Measurements from ENCODE around the gene TBR1. TPM values are rescaled to one million over a fixed set of nuclear protein-coding genes. Genes with fewer than 3 reads are reported as not detected.

TBR1 gene
- total and polyA plus RNA-seq, 4 donors: under 0.01 TPM; not detected in 3

GRCh38 chr2:161400076-161400475 is 16.0 kb upstream of the TBR1 start:
- 97% methylated on average over 2 of the region's 2 CpGs for WGBS
- TF ChIP-seq TAF1 (conservative IDR thresholded peaks at IDR 0.05): no peak
- Histone ChIP-seq H3K36me3 (ENCODE audit: control insufficient read depth in 4 of 4, insufficient read depth in 3 of 4, low read depth in 1 of 4, low read length in 3 of 4) (peaks cover 0 to 20% (median 17%) of the 10 kb centered on the region in 4 donors), H3K9me3 (ENCODE audit: control insufficient read depth in 4 of 4, low read length in 3 of 4) (no peaks in the 10 kb centered on the region), H3K4me3 (ENCODE audit: low read depth in 1 of 3, low read length in 3 of 3) (no peak overlapping the region), H3K27ac (ENCODE audit: low read depth in 1 of 2, low read length in 2 of 2) (no peak overlapping the region), H3K9ac (ENCODE audit: low read depth in 1 of 2, low read length in 2 of 2) (no peak overlapping the region), H3K4me1 (ENCODE audit: control insufficient read depth in 4 of 4, insufficient read depth in 4 of 4, low read length in 3 of 4) (no peaks in the 10 kb centered on the region), H3K27me3 (ENCODE audit: control insufficient read depth in 4 of 4, insufficient read depth in 4 of 4, low read length in 3 of 4) (no peaks in the 10 kb centered on the region)
- DNase-seq (ENCODE audit: low spot score): no peak

- no peak overlapping the region for H3K9ac ChIP-seq (ENCODE audit: low read depth in 1 of 2, low read length in 2 of 2)
- H3K27me3 ChIP-seq (ENCODE audit: control insufficient read depth in 4 of 4, insufficient read depth in 4 of 4, low read length in 3 of 4): no peaks in the 10 kb centered on the region
- no peaks in the 10 kb centered on the region for H3K9me3 ChIP-seq (ENCODE audit: control insufficient read depth in 4 of 4, low read length in 3 of 4)
- no peak overlapping the region for H3K4me3 ChIP-seq (ENCODE audit: low read depth in 1 of 3, low read length in 3 of 3)
- 96% methylated on average over 4 of the region's 4 CpGs for WGBS
- H3K27ac ChIP-seq (ENCODE audit: low read depth in 1 of 2, low read length in 2 of 2): no peak overlapping the region
- no peak for DNase-seq (ENCODE audit: low spot score)
- no peak for TF ChIP-seq ZBTB33 (IDR thresholded peaks at IDR 0.05)
- TF ChIP-seq RAD21 (IDR thresholded peaks at IDR 0.05): no peak
- peaks cover 0 to 9% (median 7%) of the 10 kb centered on the region in 4 donors for H3K36me3 ChIP-seq (ENCODE audit: control insufficient read depth in 4 of 4, insufficient read depth in 3 of 4, low read depth in 1 of 4, low read length in 3 of 4)
- no peaks in the 10 kb centered on the region for H3K4me1 ChIP-seq (ENCODE audit: control insufficient read depth in 4 of 4, insufficient read depth in 4 of 4, low read length in 3 of 4)
These were observed 13.8 kb upstream of the TBR1 start for GRCh38 chr2:161402297-161402696.

GRCh38 chr2:161406316-161406715 is 9.8 kb upstream of the TBR1 start:
- Histone ChIP-seq H3K4me1 (ENCODE audit: control insufficient read depth in 4 of 4, insufficient read depth in 4 of 4, low read length in 3 of 4) (no peaks in the 10 kb centered on the region), H3K36me3 (ENCODE audit: control insufficient read depth in 4 of 4, insufficient read depth in 3 of 4, low read depth in 1 of 4, low read length in 3 of 4) (peaks cover 0 to 8% (median 5%) of the 10 kb centered on the region in 4 donors), H3K9ac (ENCODE audit: low read depth in 1 of 2, low read length in 2 of 2) (no peak overlapping the region), H3K27me3 (ENCODE audit: control insufficient read depth in 4 of 4, insufficient read depth in 4 of 4, low read length in 3 of 4) (no peaks in the 10 kb centered on the region), H3K27ac (ENCODE audit: low read depth in 1 of 2, low read length in 2 of 2) (no peak overlapping the region), H3K4me3 (ENCODE audit: low read depth in 1 of 3, low read length in 3 of 3) (no peak overlapping the region), H3K9me3 (ENCODE audit: control insufficient read depth in 4 of 4, low read length in 3 of 4) (no peaks in the 10 kb centered on the region)
- 87% methylated on average over 5 of the region's 5 CpGs for WGBS
- no peak for DNase-seq (ENCODE audit: low spot score)
- TF ChIP-seq REST (IDR thresholded peaks at IDR 0.05) (no peak), YY1 (IDR thresholded peaks at IDR 0.05) (no peak), RXRA (IDR thresholded peaks at IDR 0.05) (no peak)

GRCh38 chr2:161407597-161407996 is 8.5 kb upstream of the TBR1 start:
- Histone ChIP-seq H3K27me3 (ENCODE audit: control insufficient read depth in 4 of 4, insufficient read depth in 4 of 4, low read length in 3 of 4) (no peaks in the 10 kb centered on the region), H3K36me3 (ENCODE audit: control insufficient read depth in 4 of 4, insufficient read depth in 3 of 4, low read depth in 1 of 4, low read length in 3 of 4) (peaks cover 0 to 5% (median 3%) of the 10 kb centered on the region in 4 donors), H3K27ac (ENCODE audit: low read depth in 1 of 2, low read length in 2 of 2) (no peak overlapping the region), H3K4me1 (ENCODE audit: control insufficient read depth in 4 of 4, insufficient read depth in 4 of 4, low read length in 3 of 4) (no peaks in the 10 kb centered on the region), H3K9me3 (ENCODE audit: control insufficient read depth in 4 of 4, low read length in 3 of 4) (no peaks in the 10 kb centered on the region), H3K4me3 (ENCODE audit: low read depth in 1 of 3, low read length in 3 of 3) (no peak overlapping the region), H3K9ac (ENCODE audit: low read depth in 1 of 2, low read length in 2 of 2) (no peak overlapping the region)
- DNase-seq (ENCODE audit: low spot score): no peak
- TF ChIP-seq RAD21 (IDR thresholded peaks at IDR 0.05): no peak
- TF ChIP-seq EGR1 (IDR thresholded peaks at IDR 0.05; ENCODE audit: low read depth in 2 of 2): no peak
- TF ChIP-seq CTCF (IDR thresholded peaks at IDR 0.05; ENCODE audit: low read depth, low read length, missing input control): no peak
- WGBS: 97% methylated on average over 2 of the region's 2 CpGs

Measured in liver (tissue), 9 donors.